Measurements from ENCODE around the gene NBL1.

GRCh38 chr1:19644681-19645410 lies 735 bp downstream of the NBL1 start:
- TF ChIP-seq ZNF274 (IDR thresholded peaks at IDR 0.05; ENCODE audit: low read depth, low read length) = no peak
- TF ChIP-seq YY1 (IDR thresholded peaks at IDR 0.05; ENCODE audit: insufficient read depth, insufficient read length) = no peak

All from NT2/D1 (cell line).